ENCODE data around the gene AP1B1. TPM values are rescaled to one million over a fixed set of nuclear protein-coding genes. Genes with fewer than 3 reads are reported as not detected.

The AP1B1 gene
- polyA plus RNA-seq, 3 donors from 2014 or later, result 11.8 to 32.4 (median 12.1) TPM

- Mint-ChIP-seq H3K27me3 (ENCODE audit: low read depth in 3 of 3) (peaks cover 0 to 19% (median 14%) of the 10 kb centered on the region in 3 donors), H3K4me1 (peaks cover 0 to 5% of the 10 kb centered on the region in 2 donors), H3K9me3 (no peaks in the 10 kb centered on the region), H3K27ac (peak overlapping the region in 2 of 6 donors; percentile 5 to 71), H3K4me3 (peak overlapping the region in 1 of 5 donors; percentile 51), H3K36me3 (peaks cover 13 to 50% (median 21%) of the 10 kb centered on the region in 3 donors)
- DNase-seq, result no peak
Observed at GRCh38 chr22:29299136-29299900, 89.1 kb downstream of the AP1B1 start.

GRCh38 chr22:29298641-29299040, 89.7 kb downstream of the AP1B1 start:
- H3K4me3 Mint-ChIP-seq, result no peak overlapping the region
- H3K27ac Mint-ChIP-seq, result no peak overlapping the region
- H3K9me3 Mint-ChIP-seq, result no peaks in the 10 kb centered on the region
- peaks cover 13 to 50% (median 21%) of the 10 kb centered on the region in 3 donors for H3K36me3 Mint-ChIP-seq
- peaks cover 0 to 5% of the 10 kb centered on the region in 2 donors for H3K4me1 Mint-ChIP-seq
- no peak for DNase-seq
- peaks cover 0 to 19% (median 19%) of the 10 kb centered on the region in 3 donors for H3K27me3 Mint-ChIP-seq (ENCODE audit: low read depth in 3 of 3)

- peaks cover 6 to 46% of the 10 kb centered on the region in 2 donors for H3K4me1 Mint-ChIP-seq
- peaks cover 0 to 7% (median 6%) of the 10 kb centered on the region in 3 donors for H3K27me3 Mint-ChIP-seq (ENCODE audit: low read depth in 3 of 3)
- H3K36me3 Mint-ChIP-seq, result peaks cover 6 to 61% (median 30%) of the 10 kb centered on the region in 3 donors
- H3K27ac Mint-ChIP-seq, result no peak overlapping the region
- H3K4me3 Mint-ChIP-seq, result no peak overlapping the region
- H3K9me3 Mint-ChIP-seq, result no peaks in the 10 kb centered on the region
- no peak for DNase-seq
Observed at GRCh38 chr22:29292379-29292778, 96.0 kb downstream of the AP1B1 start.

GRCh38 chr22:29291215-29291614, 97.2 kb downstream of the AP1B1 start:
- H3K27me3 Mint-ChIP-seq (ENCODE audit: low read depth in 3 of 3), result peaks cover 0 to 9% (median 4%) of the 10 kb centered on the region in 3 donors
- DNase-seq, result no peak
- no peak overlapping the region for H3K4me3 Mint-ChIP-seq
- H3K9me3 Mint-ChIP-seq, result no peaks in the 10 kb centered on the region
- no peak overlapping the region for H3K27ac Mint-ChIP-seq
- peaks cover 11 to 57% of the 10 kb centered on the region in 2 donors for H3K4me1 Mint-ChIP-seq
- H3K36me3 Mint-ChIP-seq, result peaks cover 13 to 64% (median 37%) of the 10 kb centered on the region in 3 donors

DNA sequence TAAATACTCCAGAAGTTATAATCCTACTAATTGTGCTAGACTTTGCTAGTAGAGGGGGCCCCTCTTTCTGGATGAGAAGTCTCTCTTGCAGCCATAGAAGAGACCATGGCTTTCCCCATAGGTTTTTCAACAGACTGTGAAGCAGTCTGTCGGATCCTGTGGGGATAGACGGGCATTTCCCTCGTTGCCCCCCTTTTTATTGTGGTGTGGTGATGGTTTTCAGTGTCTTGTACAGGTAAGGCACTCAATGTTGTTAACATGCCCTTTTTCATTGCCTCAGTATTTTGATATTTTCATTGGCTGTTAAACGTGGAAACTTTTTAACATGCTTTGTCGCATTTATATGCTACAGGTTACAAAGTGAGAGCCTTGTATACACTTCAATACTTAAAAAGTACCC, 98.3 kb downstream of the AP1B1 start:
- no peak overlapping the region for H3K4me3 Mint-ChIP-seq
- H3K27ac Mint-ChIP-seq, result no peak overlapping the region
- no peak for DNase-seq
- peaks cover 0 to 9% (median 5%) of the 10 kb centered on the region in 3 donors for H3K27me3 Mint-ChIP-seq (ENCODE audit: low read depth in 3 of 3)
- peaks cover 11 to 57% of the 10 kb centered on the region in 2 donors for H3K4me1 Mint-ChIP-seq
- peaks cover 13 to 61% (median 42%) of the 10 kb centered on the region in 3 donors for H3K36me3 Mint-ChIP-seq
- no peaks in the 10 kb centered on the region for H3K9me3 Mint-ChIP-seq

DNA sequence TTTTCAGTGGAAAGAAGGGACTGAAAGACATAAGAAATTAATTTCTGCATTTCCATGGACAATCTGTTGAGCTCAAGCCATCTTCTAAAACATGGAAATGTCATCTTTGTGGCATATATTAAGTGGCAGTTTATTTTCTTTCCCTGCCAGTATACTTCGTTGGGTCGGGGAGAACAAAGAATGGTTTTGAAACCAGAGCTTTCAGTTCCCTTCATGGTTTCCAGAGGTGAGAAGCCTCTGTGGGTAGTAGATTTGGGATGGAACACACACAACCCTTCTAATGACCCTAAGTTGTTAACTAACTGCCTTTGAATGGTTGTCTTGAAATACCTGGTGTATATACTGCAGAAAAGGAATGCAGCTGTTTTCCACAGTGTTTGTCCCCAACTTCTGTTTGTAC, 99.5 kb downstream of the AP1B1 start:
- Mint-ChIP-seq H3K9me3 (no peaks in the 10 kb centered on the region), H3K36me3 (peaks cover 16 to 68% (median 46%) of the 10 kb centered on the region in 3 donors), H3K27ac (peak overlapping the region in 1 of 6 donors; percentile 65), H3K4me1 (peaks cover 12 to 57% of the 10 kb centered on the region in 2 donors), H3K27me3 (ENCODE audit: low read depth in 3 of 3) (peaks cover 0 to 11% (median 4%) of the 10 kb centered on the region in 3 donors), H3K4me3 (no peak overlapping the region)
- DNase-seq, result no peak

DNA sequence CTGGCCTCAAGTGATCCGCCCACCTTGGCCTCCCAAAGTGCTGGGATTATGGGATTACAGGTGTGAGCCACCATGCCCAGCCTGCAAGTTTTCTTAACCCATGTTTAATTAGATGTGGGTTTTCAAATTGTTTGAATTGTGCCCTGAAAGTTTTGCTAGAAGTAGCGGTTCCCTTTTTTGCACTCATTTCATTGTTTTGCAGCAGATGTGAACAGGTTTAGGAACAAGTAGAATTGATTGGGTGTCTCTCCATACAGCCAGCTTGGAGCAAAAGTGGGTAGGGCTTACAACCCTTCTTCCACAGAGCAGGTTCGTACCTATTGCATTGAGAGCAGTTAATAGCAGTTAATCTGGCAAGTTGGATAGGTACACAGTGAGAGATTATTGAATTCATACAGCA, 104.2 kb downstream of the AP1B1 start:
- Mint-ChIP-seq H3K4me1 (peaks cover 20 to 54% of the 10 kb centered on the region in 2 donors), H3K27me3 (ENCODE audit: low read depth in 3 of 3) (peaks cover 0 to 16% (median 4%) of the 10 kb centered on the region in 3 donors), H3K9me3 (no peaks in the 10 kb centered on the region), H3K36me3 (peaks cover 16 to 69% (median 42%) of the 10 kb centered on the region in 3 donors), H3K4me3 (no peak overlapping the region), H3K27ac (peak overlapping the region in 1 of 6 donors; percentile 12)
- no peak for DNase-seq

- Mint-ChIP-seq H3K4me1 (peaks cover 59 to 78% of the 10 kb centered on the region in 2 donors), H3K9me3 (no peaks in the 10 kb centered on the region), H3K36me3 (peaks cover 16 to 72% (median 40%) of the 10 kb centered on the region in 3 donors), H3K27me3 (ENCODE audit: low read depth in 3 of 3) (peaks cover 0 to 11% (median 2%) of the 10 kb centered on the region in 3 donors), H3K27ac (peak overlapping the region in 3 of 6 donors; percentile 12 to 43 (median 17)), H3K4me3 (no peak overlapping the region)
- no peak for DNase-seq
Observed at GRCh38 chr22:29277927-29278326, 110.4 kb downstream of the AP1B1 start.

Other genes with a start within 250 kb of the AP1B1 start
- gene EMID1, start 182.7 kb downstream of the AP1B1 start, polyA plus RNA-seq, result under 1 TPM in 2 of 3 donors, not detected in 1; 0.29 to 0.91 TPM
- 10 to 100 TPM in 1 of 3 donors, 1 to 10 TPM in 2; 4.5 to 11.7 (median 5.4) TPM for gene RHBDD3, start 120.6 kb downstream of the AP1B1 start, polyA plus RNA-seq
- 100 to 1,000 TPM; 135 to 218 (median 214) TPM for gene EWSR1, start 120.3 kb downstream of the AP1B1 start, polyA plus RNA-seq
- 1 to 10 TPM in 1 of 3 donors, under 1 TPM in 1, not detected in 1; 0.26 to 1.2 TPM for gene GAS2L1, start 81.9 kb downstream of the AP1B1 start, polyA plus RNA-seq
- not detected for gene RASL10A, start 72.9 kb downstream of the AP1B1 start, polyA plus RNA-seq
- not detected for gene RFPL1, start 50.0 kb upstream of the AP1B1 start, polyA plus RNA-seq
- gene NEFH, start 91.6 kb upstream of the AP1B1 start, polyA plus RNA-seq, result under 1 TPM in 1 of 3 donors, not detected in 2; 0.64 TPM
- 10 to 100 TPM; 22.6 to 28.7 (median 25.7) TPM for gene THOC5, start 165.2 kb upstream of the AP1B1 start, polyA plus RNA-seq
- gene NIPSNAP1, start 192.5 kb upstream of the AP1B1 start, polyA plus RNA-seq, result 10 to 100 TPM; 44.5 to 60.5 (median 47.6) TPM
- 10 to 100 TPM; 12.9 to 34.1 (median 15.6) TPM for gene NF2, start 215.1 kb upstream of the AP1B1 start, polyA plus RNA-seq

Data from immature natural killer cell (primary cell).